ENCODE data around the gene SNPH.

- TF ChIP-seq ZBTB44 (tag by site-specific recombination; IDR thresholded peaks at IDR 0.05) (no peak), CTCF (tag by site-specific recombination; IDR thresholded peaks at IDR 0.05) (no peak), TSHZ1 (tag by site-specific recombination; IDR thresholded peaks at IDR 0.05; ENCODE audit: borderline replicate concordance) (no peak), ATF2 (tag by site-specific recombination; IDR thresholded peaks at IDR 0.05; ENCODE audit: low read depth) (no peak), SP2 (tag by site-specific recombination; IDR thresholded peaks at IDR 0.05) (no peak), KLF8 (tag by site-specific recombination; IDR thresholded peaks at IDR 0.05) (no peak), HOXA7 (CRISPR knock-in tag; IDR thresholded peaks at IDR 0.05; ENCODE audit: borderline replicate concordance) (no peak), ZBTB7A (tag by site-specific recombination; IDR thresholded peaks at IDR 0.05; ENCODE audit: low read depth) (no peak), BCL11B (tag by site-specific recombination; IDR thresholded peaks at IDR 0.05; ENCODE audit: low read depth) (no peak), ZNF239 (tag by site-specific recombination; IDR thresholded peaks at IDR 0.05) (no peak), ZNF324 (tag by site-specific recombination; IDR thresholded peaks at IDR 0.05) (no peak)
These were observed 57.9 kb downstream of the SNPH start for GRCh38 chr20:1323830-1324597.
